NCI-H1930 (cell line): ENCODE results near the gene CALN1.
"Not testable (repeated sequence)": the region's sequence is repeated elsewhere in the genome, so short reads cannot be mapped to it uniquely, and the experiment has no call there.

Experiments
- DNase-seq, 2 experiments: peaks; one replicate each; lab custom pipeline; 2025; lab: John Stamatoyannopoulos, UW

The CALN1 gene

DNA sequence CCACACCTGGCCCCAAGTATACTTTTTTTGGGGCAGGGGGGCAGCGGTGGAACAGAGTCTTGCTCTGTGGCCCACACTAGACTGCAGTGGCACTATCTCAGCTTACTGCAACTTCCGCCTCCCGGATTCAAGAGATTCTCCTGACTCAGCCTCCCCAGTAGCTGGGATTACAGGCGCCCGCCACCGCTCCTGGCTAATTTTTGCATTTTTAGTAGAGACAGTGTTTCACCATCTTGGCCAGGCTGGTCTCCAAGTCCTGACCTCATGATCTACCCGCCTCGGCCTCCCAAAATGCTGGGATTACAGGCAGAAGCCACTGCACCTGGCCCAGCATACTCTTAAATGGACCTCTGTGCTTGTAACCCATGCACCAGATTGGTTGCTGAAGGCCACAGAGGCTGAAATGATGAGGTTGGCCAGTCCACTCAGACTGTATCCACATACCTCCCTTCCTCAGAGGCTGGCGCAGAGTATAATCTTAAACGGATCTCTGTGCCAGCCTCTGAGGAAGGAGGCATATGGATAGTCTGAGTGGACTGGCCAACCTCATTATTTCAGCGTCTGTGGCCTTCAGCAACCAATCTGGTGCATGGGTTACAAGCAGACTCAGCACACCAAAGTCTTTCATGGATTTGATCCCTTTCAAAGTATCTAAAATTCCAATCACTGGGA is 3.0 kb downstream of the CALN1 start:
- DNase-seq, result no peak

DNA sequence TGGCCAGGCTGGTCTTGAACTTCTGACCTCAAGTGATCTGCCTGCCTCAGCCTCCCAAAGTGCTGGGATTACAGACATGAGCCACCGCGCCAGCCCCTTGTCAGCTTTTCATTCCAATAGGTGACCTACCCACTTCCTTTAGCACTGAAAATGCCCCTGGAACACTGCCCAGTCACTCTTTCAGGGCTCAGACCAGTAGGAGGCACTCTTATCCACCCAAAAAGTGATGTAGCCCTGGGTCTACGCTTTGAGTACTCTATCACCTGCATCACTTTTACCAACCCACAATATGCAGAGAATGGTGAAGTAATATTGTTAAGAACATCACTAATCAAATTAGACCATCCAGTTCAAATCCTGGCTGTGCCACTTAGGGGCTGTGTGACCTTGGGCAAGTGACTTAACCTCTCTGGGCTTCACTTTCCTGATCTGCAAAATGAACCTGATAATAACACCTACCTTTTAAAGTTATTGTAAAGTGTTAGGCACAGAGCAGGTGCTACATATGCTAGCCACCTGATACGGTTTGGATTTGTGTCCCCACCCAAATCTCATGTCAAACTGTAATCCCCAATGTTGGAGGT is 5.2 kb downstream of the CALN1 start:
- no peak for DNase-seq

DNA sequence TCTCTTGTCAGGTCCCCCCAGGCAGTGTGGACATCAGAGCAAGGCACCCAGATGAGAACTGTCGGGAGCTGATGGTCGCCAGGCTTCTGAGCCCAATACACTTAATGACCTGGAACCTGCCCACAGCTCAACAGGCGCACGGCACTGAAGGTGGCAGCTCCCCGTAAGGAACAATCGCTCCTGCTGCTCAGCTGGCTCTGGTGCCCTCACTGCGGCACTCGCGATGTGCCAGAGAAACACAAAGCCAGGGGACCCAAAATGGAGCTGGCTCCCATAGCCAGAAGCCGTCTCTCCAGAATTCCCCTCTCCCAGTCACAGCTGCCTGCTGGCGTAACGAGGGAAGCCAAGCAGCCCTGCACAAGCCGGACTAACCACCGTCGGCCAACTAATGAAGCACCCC is 6.3 kb downstream of the CALN1 start:
- no peak for DNase-seq

GRCh38 chr7:72405418-72405817 is 6.7 kb downstream of the CALN1 start:
- no peak for DNase-seq

GRCh38 chr7:72404743-72405142 is 7.4 kb downstream of the CALN1 start:
- no peak for DNase-seq

GRCh38 chr7:72403458-72404076 is 8.6 kb downstream of the CALN1 start:
- DNase-seq, result no peak

DNA sequence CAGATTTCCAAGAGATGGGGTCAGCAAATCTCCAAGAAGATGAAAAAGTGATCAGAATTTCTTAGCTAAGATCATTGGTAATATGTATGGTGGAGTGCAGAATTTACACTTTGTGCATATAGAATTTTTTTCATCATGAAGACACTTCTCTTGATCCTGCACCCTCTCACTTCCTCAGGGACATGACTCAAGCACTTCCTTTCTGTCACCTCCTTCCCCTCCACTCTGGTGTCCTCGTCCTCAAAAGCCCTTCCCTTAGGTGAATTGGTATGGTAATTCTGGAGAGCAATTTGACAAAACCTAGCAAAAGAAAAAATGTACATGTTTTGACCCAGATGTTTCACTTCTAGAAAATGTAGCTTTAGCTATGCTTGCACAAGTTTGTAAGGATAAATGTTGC is 18.1 kb downstream of the CALN1 start:
- no peak for DNase-seq

DNA sequence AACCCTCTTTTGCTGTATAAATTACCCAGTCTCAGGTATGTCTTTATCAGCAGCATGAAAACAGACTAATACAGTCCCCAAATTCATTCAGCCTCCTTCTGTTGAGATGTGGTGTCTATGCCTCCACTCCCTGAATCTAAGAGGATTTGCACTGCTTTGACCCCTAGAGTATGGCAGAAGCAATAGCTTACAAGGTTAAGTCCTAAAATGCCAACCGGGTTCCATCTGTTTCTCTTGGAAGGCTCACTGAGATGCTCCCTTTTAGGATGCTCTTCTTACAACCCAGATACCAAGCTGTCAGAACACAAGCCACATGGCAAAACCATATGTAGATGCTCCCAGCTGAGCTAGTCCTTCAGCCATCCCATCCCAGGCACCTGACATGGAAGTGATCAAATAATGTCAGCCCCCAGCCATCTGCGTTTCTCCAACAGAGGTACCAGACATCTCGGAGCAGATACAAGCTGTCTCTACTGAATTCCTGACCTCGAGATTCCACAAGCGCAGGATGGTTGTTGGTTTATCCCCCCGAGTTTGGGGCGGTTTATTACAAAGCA is 20.2 kb downstream of the CALN1 start:
- DNase-seq, result no peak

- DNase-seq, result no peak
These were observed 26.0 kb downstream of the CALN1 start for GRCh38 chr7:72386118-72386517.

DNA sequence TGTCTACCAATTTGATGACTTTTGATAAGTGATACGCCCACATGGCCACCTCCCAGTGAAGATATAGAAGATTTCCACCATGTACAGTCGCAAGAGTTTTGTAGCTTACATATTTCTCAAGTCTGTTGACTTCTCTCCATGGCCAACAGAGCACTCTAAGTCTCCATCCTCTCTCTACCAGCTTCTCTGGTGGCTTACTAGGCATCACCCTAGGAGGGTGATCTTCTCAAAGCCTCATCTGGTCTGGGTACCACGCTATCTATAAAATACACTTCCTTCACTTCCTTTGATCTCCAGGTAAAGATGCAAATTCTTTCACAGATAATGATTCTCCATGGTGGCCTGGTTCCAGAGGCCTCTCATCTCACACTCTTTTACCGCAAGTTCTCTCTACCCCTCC is 49.9 kb downstream of the CALN1 start:
- no peak for DNase-seq

- no peak for DNase-seq
These were observed 66.9 kb downstream of the CALN1 start for GRCh38 chr7:72345208-72345727.

DNA sequence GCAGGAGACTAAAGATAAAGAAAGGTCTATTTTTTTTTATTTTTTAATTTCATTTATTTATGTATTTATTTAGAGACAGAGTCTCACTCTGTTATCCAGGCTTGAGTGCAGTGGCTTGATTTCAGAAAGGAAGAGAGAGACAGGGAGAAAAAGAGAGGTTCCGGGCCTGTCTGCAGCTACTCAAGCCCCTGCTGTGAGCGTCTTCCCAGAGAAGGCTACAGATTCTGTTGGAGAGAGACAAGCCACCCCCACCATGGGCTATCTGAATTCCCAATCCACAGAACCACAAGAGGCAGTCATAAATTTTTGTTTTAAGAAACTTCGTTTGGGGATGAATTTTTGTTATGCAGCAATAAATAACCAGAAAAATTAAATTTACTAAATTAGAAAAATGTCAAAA is 68.1 kb downstream of the CALN1 start:
- no peak for DNase-seq

DNA sequence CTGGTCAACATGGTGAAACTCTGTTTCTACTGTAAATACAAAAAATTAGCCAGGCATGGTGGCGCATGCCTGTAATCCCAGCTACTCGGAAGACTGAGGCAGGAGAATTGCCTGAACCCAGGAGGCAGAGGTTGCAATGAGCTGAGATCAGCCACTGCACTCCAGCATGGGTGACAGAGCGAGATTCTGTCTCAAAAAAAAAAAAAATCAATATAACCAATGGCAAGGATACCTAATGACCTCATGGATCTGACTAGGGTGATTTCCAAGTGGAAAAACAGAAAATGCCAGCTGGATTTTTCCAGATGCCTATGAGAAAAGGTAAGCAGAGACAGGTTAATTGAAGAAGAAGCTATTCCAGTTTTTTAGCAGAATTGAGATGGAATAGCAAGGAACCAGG is 68.8 kb downstream of the CALN1 start:
- DNase-seq, result not testable (repeated sequence)

GRCh38 chr7:72337390-72338167 is 74.6 kb downstream of the CALN1 start:
- DNase-seq, result no peak

DNA sequence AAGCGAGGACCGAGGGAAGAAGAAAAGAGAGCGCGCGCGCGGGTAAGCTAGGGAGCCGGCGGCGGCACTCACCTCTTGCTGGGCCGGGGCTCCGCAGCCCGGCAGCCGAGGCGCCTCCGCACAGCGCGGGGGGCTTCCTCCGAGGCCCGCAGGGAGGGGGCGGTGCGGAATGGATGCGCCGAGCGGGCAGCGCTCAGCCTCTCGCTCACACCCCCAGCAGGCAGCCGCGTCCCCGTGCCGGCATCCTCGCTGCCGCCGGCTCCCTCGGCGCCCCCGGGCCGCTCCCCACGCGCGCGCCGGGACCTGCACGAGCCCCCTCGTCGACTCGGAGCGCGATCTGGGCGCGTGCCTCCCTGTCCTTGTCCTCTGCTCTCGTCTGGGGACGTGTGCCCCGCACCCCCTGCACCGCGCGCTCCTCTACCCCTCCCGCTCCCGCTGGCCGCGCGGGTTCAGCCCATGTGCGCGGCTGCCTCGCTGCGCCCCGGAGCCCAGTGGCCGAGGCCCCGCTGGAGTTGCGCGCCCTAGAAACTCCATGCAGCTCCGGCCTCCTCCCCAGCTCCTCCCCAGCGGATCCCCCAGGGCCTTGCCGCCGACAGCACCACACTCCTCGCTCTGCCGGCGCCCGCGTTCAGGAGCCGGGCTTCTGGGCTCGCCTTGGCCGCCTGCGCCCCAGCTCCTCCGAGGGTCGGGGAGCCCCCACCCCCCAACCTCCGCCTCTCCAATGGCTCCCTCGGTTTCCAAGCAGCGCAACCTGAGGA is 75.3 kb downstream of the CALN1 start:
- DNase-seq, result no peak

DNA sequence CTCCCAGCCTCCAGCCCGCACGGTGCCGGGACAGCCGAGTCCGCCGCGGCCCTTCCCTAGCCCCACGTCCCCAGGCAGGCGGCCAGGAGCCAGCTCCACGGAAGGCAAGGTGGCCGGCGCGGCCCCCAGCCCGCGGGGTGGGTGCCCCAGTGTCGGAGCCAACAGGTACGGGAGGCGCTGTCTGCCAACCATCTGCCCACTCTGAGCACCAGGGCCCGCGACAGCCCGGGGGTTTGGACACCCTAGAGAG is 75.8 kb downstream of the CALN1 start:
- DNase-seq, result no peak

- DNase-seq, result no peak
These were observed 76.4 kb downstream of the CALN1 start for GRCh38 chr7:72335561-72336381.

GRCh38 chr7:72334698-72335097 is 77.4 kb downstream of the CALN1 start:
- DNase-seq, result no peak

DNA sequence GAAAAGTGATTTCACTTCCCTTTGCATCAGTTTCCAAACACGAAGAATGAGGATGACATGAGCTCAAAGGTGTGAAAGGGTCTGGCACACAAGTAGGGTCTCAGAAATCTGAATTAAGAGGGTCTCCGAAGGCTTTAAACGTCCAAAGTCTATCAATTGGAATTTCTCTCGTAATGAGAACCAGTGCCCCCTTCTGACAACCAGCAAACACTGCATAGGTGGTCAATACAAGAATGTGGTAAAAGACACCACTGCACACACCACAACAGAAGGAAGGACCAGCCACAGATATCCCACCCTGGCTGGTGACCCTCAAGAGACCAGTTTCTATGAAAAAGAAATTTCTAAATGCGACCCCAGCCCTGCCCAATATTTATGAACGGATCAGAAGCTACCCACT is 78.1 kb downstream of the CALN1 start:
- no peak for DNase-seq

DNA sequence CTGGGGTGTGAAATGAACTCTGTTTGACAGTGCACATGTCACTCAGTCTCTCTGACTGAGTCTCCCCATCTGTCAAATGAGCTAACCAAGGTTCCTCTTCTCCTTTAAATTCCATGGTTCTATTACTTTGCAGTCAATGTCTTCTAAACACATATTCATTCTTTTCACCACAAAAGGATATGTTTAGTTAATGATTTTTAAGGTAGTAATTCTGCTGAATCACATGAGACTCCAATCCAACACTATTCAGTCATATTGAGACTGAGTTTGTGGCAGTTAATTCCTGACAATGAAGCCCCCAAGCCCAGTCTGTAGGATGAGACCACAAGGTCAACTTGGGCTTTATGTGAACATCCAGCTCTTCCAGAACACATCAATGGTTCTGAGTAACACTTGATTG is 85.3 kb downstream of the CALN1 start:
- DNase-seq, result no peak

GRCh38 chr7:72326365-72326764 is 85.8 kb downstream of the CALN1 start:
- no peak for DNase-seq
